Activated naive CD4-positive, alpha-beta T cell (primary cell): ENCODE results near the gene FIBCD1.
"Not testable (repeated sequence)": the region's sequence is repeated elsewhere in the genome, so short reads cannot be mapped to it uniquely, and the experiment has no call there.

Experiments
- DNase-seq, 4 experiments: peaks; one replicate each; lab custom pipeline; 2025; lab: John Stamatoyannopoulos, UW

FIBCD1 gene

DNA sequence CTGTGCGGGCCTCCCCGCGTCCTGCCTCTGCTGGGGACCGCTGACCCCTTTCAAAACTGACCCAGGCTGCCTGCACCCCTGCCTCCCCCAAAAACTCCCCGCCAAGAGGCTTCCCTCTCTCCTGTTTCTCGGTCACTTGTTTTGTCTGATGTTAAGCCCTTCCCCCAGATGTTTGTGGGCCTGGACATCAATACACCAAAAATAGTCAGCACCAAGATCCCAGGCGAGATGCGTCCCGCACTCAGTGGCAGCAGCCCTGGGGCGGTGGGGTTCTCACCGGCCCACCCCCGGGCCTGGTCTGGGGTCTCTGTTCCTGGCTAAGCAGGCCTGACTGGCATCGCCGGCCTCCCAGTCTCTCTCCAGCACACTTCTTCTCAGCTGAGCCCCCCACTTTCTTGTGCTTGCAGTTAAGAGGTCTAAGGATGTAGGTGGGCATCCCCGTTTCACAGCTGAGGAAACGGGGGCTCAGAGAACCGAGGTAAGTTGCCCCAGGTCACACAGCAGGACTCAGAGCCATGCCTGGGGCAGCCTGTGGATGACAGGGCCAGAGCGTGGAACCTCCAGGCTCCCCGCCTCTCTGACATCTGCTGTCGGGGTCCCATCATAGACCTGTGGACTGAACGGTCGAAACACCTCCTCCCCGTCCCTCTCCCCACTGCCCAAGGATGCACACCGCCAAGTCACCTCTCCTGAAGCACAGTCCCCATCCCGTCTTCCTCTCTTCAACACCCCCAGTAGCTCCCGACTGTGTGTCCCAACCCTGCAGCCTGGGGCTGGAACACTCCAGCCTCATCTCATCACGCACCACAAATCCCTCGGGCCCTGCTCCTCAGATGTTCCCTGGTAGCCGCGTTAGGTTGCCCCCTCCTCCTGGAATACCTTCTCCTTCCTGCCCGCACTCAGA, 16.8 kb downstream of the FIBCD1 start:
- DNase-seq, result no peak

GRCh38 chr9:130921300-130921988, 17.6 kb downstream of the FIBCD1 start:
- no peak for DNase-seq

DNA sequence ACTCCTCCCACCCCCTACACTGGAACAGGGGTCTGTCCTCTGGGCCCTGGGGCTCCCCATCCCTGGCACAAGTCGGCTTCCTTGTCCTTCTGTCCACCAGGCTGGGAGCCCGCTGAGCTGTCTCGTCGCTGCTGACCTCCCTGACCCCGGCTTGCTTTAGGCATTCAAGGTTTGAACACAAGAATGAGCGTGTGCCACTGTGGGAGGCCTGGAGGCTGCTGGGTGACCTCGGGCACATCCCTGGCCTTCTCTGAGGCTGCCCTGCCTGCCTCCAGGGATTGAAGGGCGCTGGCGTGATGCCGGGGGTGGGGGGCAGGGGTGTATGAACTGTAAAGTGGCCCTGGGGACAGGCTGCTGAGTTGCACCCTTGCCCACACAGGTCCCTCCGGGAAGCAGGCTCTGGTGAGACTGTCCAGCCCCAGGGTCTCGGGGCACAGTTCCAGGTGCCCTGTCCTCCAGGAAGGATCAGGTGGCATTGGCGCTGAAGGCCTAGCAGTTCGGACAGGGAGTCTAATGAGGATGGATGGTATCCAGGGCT, 18.2 kb downstream of the FIBCD1 start:
- DNase-seq, result no peak

DNA sequence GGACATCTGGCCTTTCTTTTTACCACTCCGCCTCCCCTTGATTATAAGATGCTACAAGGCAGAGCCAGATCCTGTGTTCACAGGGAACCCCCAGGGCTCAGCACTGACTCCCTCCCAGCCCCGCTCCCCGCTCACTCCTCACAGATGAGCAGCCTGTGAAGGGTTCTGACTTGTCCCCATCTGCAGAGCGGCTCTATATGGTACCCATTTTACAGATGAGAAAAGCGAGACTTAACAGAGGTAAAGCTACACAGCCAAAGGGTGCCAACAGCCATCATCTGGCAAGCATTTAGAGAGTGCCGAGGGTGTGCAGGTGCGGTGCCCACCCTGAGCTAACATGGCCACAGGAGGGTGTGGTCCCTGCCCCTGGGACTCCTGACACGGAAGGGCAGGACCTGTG, 18.8 kb downstream of the FIBCD1 start:
- no peak for DNase-seq

DNA sequence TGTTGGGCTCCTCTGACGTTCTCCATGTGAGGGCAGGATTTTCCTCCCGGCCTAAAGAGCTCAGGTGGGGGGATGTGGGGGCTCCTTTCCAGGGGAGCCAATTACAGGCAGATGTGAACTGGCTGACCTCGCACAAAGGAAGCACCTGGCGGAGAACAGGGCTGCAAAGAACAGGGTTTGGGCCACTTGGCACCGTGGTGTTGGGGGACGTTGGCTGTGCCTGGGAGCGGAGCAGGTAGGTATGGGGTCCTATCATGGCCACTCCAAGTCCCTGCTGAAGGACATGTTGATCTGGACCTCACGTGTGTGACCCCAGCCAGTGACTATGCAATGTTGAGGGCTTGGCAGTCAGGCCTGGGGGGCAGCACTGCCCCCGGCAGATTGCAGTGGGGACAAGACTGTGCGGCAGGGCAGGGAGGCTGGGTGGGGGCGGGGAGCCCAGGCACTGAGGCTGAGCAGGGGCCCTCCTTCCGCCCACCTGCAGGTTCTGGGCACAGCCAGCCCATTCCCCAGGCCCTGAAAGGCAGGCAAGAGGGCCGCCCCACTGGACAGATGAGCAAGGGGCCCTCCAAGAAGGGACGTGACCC, 19.4 kb downstream of the FIBCD1 start:
- no peak for DNase-seq

DNA sequence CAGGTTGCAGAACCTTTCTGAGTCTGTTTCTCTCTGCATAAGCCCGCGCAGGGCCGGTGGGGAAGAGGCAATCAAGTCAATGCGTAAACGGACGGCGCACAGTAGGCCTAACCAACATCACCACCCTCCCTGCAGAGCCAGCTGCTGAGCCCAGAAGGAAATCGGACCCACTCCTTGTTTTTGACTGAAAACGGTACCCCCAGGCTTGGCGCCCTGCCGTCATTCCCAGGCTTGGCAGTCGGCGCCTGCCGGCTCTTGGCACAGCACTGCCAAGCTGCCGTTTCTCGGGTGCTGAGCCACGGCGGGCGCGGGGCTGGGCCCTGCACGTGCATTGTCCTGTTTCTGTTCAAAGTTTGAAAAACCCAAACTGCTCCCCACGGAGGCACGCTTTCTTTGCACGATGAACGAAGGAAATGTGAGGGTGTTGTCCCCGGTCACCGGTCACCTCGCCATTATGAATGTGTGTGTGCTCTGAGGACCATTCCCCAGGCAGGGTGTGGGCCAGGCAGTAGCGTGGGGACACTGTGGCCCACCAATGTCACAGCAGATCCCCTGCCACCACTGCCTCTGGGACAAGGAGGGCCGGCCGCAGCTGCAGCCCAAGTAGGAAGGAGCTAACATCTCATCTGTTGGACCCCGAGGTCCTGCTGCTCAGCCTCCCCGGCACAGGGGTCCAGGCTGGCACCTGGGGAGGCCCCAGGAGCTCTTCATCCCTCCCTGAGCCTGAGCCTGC, 20.1 kb downstream of the FIBCD1 start:
- DNase-seq, result no peak

DNA sequence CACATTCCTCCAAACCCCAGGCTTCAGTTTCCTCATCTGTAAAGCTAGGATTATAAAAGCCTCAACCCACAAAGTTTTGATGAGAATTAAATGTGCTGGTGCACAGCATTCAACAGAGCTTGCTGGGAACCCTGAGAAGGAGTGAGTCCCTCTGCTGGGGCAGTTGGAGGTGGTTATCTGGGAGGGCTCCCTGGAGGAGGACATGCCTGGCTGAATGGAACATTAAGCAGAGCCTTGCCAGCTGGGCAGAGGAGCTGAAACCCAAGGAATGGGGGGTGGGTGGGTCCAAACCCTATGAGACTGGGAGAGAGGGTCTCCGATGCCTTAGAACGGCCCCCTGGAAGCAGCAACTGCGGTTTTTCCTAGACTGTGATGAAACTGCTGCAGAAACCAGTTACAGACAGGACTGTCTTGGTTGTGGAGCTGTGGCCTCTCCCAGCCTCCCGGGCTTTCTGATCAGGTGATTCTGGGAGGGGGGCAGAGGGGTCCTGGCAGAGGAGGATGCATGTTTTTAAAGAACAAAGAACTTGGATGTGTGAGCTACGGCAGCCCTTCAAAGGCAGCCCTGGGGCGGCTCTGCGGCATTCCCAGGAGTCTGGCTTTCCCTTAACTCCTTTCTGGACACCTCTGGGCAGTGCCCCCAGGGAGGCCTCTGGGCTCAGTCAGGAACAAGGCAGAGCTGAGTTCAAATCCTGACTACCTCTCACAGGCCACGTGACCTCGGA, 20.8 kb downstream of the FIBCD1 start:
- no peak for DNase-seq

DNA sequence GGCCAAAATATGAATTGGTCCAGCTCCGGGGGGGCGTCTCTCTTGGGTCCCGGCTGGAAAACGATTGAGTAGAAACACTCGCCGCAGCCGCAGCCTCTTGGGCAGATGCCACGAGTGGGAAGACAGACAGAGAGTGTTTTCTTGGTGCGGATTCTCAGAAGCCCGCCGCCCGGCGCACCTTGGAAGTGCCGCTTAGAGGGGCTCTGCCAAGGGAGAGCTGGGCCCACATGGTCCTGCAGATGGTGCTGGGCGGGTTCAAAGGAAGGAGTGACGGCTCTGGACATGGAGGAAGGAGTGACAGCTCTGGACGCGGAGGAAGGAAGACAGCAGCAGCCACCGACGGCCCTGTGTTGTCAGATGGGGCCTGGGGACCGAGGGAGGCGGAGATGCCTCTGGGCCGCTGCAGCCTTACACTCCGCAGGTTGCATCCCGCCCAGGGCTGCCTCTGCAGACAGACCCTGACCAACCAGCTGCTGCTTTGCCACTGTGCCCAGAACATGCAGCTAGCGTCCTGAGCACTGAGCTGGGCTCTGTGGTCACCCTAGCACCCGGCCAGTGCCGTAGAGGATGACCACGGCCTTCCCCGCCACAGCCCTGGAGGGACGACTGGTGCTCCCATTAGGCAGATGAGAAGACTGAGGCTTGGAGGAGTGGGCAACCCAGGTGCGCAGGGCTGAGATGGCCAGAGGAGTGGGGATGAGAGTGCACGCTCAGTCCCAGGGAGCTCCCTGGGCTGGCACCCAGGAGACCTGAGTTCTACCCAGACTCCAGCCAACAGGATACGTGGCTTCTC, 21.7 kb downstream of the FIBCD1 start:
- no peak for DNase-seq

DNA sequence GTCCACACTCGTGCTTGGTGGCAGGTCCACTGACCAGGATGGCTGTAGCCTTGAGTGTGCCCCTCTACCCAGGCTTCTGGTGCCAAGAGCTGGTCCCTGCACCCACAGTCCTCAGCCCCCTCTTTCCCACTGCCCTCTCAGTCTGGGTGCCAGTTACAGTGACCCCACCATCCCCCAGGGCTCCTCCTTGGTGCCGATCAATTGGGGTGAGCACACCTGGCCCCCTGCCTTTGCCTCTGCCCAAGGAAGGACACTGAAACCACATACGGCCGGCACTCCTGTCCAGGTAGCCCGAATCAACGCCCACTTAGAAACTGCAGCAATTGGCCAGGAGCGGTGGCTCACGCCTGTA, 24.0 kb downstream of the FIBCD1 start:
- no peak for DNase-seq

DNA sequence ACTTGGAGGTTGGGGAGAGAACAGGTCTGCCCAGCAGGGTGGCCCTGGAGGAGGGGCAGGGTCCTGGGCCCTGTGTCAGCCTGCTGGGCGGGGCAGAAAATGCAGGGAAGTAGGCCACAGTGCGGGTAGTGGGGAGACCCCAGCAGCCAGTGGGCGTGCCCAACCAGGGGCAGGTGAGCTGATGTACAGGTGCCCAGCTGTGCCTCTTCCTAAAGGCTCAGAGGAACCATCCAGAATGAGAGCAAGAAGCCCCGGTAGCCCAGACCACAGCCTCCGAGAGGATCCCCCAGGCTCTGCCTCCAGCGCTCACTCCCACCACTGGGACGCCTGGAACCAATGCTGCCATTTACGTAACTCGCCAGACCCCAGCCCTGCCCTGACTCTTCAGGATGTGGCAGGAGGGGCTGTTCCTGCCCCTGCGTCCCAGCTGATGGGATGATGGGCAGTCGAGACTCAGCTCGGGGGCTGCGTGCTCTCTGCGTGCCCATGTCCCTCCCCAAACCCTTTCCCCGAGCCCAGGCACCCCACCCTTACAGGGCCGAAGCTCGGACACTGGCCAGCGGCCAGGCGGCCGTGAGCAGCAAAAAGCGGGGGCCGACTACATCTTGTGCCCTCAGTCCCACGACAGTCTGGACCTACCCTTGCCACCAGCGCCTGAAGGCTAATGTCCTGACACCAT, 24.5 kb downstream of the FIBCD1 start:
- DNase-seq, result no peak

DNA sequence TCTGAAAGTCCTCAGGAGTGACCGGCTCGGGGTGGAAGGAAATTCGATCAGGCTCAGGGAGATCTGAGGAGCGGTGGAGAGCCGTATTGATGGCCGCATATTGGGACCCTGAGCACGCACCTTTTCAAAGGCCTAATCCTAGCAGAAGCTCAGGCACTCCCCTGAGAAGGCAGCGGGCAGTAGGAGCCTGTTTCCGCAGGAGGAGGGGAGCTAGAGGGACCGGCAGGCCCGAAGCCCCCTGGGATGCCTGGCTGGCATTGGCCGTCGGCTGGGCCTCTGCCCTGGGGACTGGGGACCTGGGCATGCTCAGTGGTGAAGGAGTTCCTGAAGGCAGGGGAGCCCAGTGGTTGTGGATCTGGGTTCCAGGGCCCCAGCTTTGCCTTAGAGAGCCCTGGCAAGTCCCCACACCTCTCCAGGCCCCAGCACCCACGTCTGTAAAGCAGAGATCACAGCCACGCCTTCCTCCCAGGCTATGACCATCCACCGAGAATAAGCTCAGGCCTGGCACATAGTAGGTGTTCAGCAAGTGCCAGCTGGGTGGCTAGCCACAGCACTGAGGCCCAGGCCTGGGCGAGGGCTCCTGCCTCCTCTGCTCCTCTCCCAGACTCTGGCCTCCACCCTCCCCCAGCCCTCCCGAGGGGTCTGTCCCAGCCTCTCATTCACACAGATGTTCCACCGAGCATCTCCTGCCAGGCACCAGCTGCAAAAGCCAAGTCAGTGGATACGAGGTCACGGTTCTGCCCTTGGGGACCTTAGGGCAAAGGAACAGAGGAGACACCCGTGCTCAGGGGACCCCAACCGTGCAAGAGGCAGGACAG, 25.2 kb downstream of the FIBCD1 start:
- no peak for DNase-seq

GRCh38 chr9:130912932-130913598, 26.0 kb downstream of the FIBCD1 start:
- no peak for DNase-seq

DNA sequence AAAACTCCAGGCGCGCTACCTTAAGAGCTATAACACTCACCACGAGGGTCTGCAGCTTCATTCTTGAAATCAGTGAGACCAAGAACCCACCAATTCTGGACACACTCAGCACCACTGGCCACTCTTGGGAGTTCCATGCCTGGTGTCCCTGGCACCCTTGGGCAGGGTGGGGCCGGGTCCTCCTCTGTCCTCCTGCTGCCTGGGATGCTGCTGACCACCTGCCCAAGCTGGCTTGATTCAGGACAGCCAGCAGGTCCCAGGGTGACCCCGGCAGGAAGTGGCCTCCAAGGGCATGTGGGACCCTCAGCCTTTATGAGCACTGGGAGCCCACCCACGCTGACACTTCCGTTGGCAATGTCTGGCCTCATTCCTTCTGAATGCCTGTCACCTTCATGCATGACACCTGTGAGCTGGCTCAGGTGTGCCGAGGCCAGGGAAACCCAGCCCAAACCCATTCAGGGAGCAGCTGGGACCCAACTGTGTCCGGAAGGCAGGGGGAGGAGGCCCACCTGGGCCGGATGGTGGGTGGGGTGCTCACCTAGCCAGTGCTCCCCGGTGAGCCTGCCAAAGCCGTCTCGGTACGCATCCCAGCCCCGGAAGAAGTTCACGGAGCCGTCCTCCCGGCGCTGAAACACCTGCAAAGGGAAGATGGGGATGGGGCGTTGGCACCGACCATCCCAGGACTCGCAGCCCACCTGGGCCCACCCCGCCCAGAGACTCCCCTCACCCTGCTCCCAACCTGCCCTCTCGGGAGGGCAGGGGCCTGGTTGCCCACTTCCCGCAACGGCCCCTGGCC, 27.6 kb downstream of the FIBCD1 start:
- DNase-seq, result no peak

- not testable (repeated sequence) for DNase-seq
Measured at GRCh38 chr9:130910670-130911069, 28.4 kb downstream of the FIBCD1 start.

DNA sequence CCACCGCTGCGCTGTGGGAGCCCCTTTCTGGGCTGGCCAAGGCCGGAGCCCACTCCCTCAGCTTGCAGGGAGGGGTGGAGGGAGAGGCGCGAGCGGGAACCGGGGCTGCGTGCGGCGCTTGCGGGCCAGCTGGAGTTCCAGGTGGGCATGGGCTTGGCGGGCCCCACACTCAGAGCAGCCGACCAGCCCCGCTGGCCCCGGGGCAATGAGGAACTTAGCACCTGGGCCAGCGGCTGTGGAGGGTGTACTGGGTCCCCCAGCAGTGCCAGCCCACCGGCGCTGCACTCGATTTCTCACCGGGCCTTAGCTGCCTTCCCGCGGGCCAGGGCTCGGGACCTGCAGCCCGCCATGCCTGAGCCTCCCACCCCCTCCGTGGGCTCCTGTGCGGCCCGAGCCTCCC, 29.0 kb downstream of the FIBCD1 start:
- not testable (repeated sequence) for DNase-seq

DNA sequence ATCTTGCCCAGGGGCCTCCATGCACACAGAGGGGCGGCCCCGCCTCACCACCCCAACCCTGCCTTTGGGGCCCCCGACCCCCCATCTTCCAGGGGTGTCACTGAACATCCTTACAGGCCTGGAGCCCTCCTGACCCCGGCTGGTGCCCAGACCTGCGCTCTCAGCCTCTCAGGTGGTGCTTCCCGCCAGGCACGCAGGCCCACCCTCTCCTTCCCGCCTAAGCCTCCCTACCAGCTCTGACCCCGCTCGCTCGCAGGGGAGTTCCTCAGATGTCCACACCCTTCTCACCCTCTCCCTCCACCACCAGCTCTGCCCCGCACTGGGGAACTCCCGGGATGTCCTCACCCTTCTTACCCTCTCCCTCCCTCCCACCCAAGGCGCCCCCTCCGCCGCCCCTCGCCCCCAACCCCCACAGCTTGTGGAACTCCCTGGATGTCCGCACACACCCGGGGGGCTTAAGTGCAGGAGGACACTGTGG, 30.1 kb downstream of the FIBCD1 start:
- no peak for DNase-seq

GRCh38 chr9:130908146-130908877, 30.7 kb downstream of the FIBCD1 start:
- no peak for DNase-seq
